ENCODE results near the gene GAR1. TPM values are rescaled to one million over a fixed set of nuclear protein-coding genes. Genes with fewer than 3 reads are reported as not detected.

GAR1 gene
- total RNA-seq, 2 donors from 2014 or later = 33.3 to 35.3 TPM

DNA sequence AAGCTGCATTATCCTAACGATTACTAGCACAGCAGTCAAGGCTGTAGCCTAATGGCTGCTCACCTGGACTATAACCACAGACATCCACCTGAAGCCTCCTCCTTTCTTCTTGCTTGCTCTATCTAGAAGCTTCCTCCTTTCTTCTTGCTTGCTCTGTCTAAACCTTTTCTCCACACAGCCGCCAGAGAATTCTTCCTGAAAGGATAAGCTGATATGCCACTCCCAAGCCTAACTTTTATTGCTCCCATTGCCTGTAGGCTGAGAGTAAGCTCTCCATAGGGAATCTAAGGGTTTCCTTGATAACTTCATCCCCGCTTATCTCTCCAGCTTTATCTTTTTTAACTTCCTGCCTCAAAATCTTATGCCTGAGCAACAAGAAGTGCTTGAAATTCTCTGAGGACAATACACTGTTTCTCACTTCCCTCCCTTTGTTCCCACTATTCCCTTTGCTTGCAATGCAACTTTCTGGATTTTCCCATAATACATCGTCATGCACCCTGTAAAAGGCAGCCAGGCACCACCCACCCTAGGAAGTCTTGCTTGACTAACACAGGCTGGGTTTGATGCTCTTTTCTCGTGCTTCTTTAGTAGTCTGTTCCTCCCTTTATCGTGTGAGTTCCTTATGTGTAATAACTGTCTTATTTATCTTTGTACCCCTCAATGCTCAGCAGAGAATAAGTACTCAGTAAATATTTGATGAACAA is 31.0 kb downstream of the GAR1 start:
- 43 to 68% methylated on average over 3 to 6 of the region's 6 CpGs for WGBS, 2 experiments (ENCODE audit: insufficient coverage in 1 of 2, insufficient read length in 1 of 2)
- no peaks in the 10 kb centered on the region for H3K36me3 Mint-ChIP-seq (ENCODE audit: low read depth)

GRCh38 chr4:109847896-109848442 is 32.4 kb downstream of the GAR1 start, which contains the start of gene LRIT3:
TSS of gene LRIT3 (plus strand) at chr4:109848107. CDS start at chr4:109848202, 95 bp downstream.
- peak within 1 kb of the TSS; percentile 16 for H3K4me3 Mint-ChIP-seq
- Histone ChIP-seq H3K27me3 (ENCODE audit: control insufficient read depth, insufficient read depth, low read length, poor library complexity, severe bottlenecking) (no peaks in the 10 kb centered on the region), H3K4me1 (ENCODE audit: control insufficient read depth, insufficient read depth, low read length) (peaks cover 7% of the 10 kb centered on the region), H3K4me3 (ENCODE audit: low read length) (peak within 1 kb of the TSS; percentile 15), H3K27ac (ENCODE audit: low read depth, low read length) (no peak within 1 kb of the TSS), H3K9ac (ENCODE audit: extremely low read depth, low read length, poor library complexity, severe bottlenecking) (peak within 1 kb of the TSS; percentile 32), H3K9me3 (ENCODE audit: control insufficient read depth, low read length) (no peaks in the 10 kb centered on the region), H3K36me3 (ENCODE audit: control insufficient read depth, insufficient read depth, low read length) (peaks cover 4% of the 10 kb centered on the region)
- peak within 1 kb of the TSS; percentile 69 for H3K27ac Mint-ChIP-seq
- no peaks in the 10 kb centered on the region for H3K27me3 Mint-ChIP-seq (ENCODE audit: insufficient read depth)
- no peak for DNase-seq
- peaks cover under 1% of the 10 kb centered on the region for H3K36me3 Mint-ChIP-seq (ENCODE audit: low read depth)
- TF ChIP-seq CTCF (conservative IDR thresholded peaks at IDR 0.05) = no peak
- peaks cover 30% of the 10 kb centered on the region for H3K4me1 Mint-ChIP-seq
- WGBS, 2 experiments (ENCODE audit: insufficient coverage in 1 of 2, insufficient read length in 1 of 2) = 63 to 74% methylated on average over 5 of the region's 5 CpGs
- H3K9me3 Mint-ChIP-seq = peaks cover under 1% of the 10 kb centered on the region

More for the DNA sequence above, 31.0 kb downstream of the GAR1 start:
- Mint-ChIP-seq H3K27ac (peak overlapping the region; percentile 38), H3K4me3 (no peak overlapping the region), H3K9me3 (no peaks in the 10 kb centered on the region), H3K4me1 (peaks cover 30% of the 10 kb centered on the region), H3K27me3 (ENCODE audit: insufficient read depth) (no peaks in the 10 kb centered on the region)
- TF ChIP-seq CTCF (conservative IDR thresholded peaks at IDR 0.05) = no peak
- Histone ChIP-seq H3K9ac (ENCODE audit: extremely low read depth, low read length, poor library complexity, severe bottlenecking) (peak overlapping the region; percentile 32), H3K36me3 (ENCODE audit: control insufficient read depth, insufficient read depth, low read length) (peaks cover 4% of the 10 kb centered on the region), H3K27ac (ENCODE audit: low read depth, low read length) (no peak overlapping the region), H3K9me3 (ENCODE audit: control insufficient read depth, low read length) (no peaks in the 10 kb centered on the region), H3K4me1 (ENCODE audit: control insufficient read depth, insufficient read depth, low read length) (peaks cover 7% of the 10 kb centered on the region), H3K4me3 (ENCODE audit: low read length) (peak overlapping the region; percentile 3), H3K27me3 (ENCODE audit: control insufficient read depth, insufficient read depth, low read length, poor library complexity, severe bottlenecking) (no peaks in the 10 kb centered on the region)
- peak; percentile 62 for DNase-seq

- Histone ChIP-seq H3K27me3 (ENCODE audit: control insufficient read depth, insufficient read depth, low read length, poor library complexity, severe bottlenecking) (no peaks in the 10 kb centered on the region), H3K4me3 (ENCODE audit: low read length) (peak overlapping the region; percentile 15), H3K27ac (ENCODE audit: low read depth, low read length) (no peak overlapping the region), H3K4me1 (ENCODE audit: control insufficient read depth, insufficient read depth, low read length) (peaks cover 7% of the 10 kb centered on the region), H3K9ac (ENCODE audit: extremely low read depth, low read length, poor library complexity, severe bottlenecking) (no peak overlapping the region), H3K36me3 (ENCODE audit: control insufficient read depth, insufficient read depth, low read length) (peaks cover 4% of the 10 kb centered on the region), H3K9me3 (ENCODE audit: control insufficient read depth, low read length) (no peaks in the 10 kb centered on the region)
- Mint-ChIP-seq H3K27ac (peak overlapping the region; percentile 69), H3K4me3 (peak overlapping the region; percentile 16), H3K27me3 (ENCODE audit: insufficient read depth) (peaks cover 2% of the 10 kb centered on the region), H3K36me3 (ENCODE audit: low read depth) (peaks cover 5% of the 10 kb centered on the region), H3K4me1 (peaks cover 30% of the 10 kb centered on the region), H3K9me3 (peaks cover 4% of the 10 kb centered on the region)
- no peak for TF ChIP-seq CTCF (conservative IDR thresholded peaks at IDR 0.05)
- DNase-seq = no peak
- 57 to 78% methylated on average over 1 to 2 of the region's 2 CpGs for WGBS, 2 experiments (ENCODE audit: insufficient coverage in 1 of 2, insufficient read length in 1 of 2)
Measured at GRCh38 chr4:109848501-109848900, 32.9 kb downstream of the GAR1 start.
